ENCODE measurements around the gene ADORA3.
"Not testable (repeated sequence)": the region's sequence is repeated elsewhere in the genome, so short reads cannot be mapped to it uniquely, and the experiment has no call there.

Gene ADORA3

DNA sequence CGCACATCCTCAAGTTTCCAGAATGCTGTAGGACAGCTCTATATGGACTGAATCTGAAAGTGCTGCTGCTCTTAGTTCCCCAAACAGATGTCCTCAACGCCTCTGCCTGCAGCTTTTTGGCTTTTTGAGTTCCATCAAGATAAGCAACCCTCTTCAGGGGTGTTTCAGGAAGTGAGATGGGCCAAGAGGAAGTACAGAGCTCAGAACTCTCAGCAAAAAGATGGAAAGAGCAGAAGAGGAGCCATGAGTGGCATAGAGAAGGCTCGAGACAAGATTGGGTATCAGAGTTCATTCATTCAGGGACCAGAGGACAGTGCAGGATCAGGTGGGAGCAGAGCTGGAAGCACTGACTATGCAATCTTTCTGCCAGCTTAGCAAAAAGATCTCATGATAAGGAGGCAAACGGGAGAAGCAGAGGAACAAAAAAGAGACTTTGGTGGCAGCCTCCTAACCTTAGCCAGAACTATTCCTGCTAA, at the start of gene ADORA3, which contains the start of gene TMIGD3:
Gene ADORA3 (minus strand): TSS at position 49 of the 476 bp plus-strand sequence. CDS start 279 bp downstream, outside the sequence.
Gene TMIGD3 (minus strand): TSS at position 49 of the 476 bp plus-strand sequence. CDS start 279 bp downstream, outside the sequence.
- in situ Hi-C loops (cut with MboI; ENCODE audit: low sequenced_read_pairs), result loop anchor here (25.0 kb wide), 1 partner anchor 109 kb away; the partner anchor contains the start of gene RAP1A

GRCh38 chr1:111553196-111553595, 49.8 kb upstream of the ADORA3 start:
- in situ Hi-C loops (cut with MboI; ENCODE audit: low sequenced_read_pairs), result no loop called here

- in situ Hi-C loops (cut with MboI; ENCODE audit: low sequenced_read_pairs), result no loop called here
Observed at GRCh38 chr1:111552587-111552986, 49.2 kb upstream of the ADORA3 start.

DNA sequence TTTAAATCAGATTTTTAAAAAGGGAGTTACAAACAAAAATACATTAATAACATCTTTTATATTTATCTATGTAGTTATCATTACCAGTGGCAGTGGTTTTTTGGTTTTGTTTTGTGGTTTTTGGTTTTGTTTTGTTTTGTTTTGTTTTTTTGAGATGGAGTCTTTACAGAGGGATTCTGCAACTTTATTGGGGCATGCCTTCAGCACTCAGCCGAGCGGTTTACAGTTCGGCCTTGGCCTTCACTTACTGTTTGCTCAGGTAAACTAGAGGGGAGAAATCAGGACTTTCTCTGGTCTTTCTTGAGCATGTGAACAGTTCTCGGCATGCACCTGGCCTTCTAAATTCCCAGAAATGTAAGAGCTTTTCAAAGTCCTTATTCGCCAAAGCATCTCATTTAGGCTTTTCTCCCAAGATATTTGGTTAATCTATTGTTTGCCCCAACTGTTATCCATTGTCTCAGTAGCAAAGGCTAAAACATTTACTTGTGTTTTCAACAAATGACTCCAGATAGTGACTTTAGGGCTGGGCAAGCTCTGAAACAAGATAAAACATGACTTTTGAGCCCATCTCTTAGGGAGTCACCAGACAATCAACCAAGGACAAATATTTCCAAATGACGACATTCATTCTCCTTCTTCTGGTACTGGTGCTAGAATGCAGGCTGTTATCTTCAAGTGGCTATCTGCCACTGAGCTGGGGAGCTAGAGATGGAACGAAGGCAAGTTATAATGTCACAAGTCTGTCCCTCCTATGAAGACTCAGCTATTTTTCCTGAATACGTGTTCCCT, 48.4 kb upstream of the ADORA3 start:
- in situ Hi-C loops (cut with MboI; ENCODE audit: low sequenced_read_pairs), result no loop called here

DNA sequence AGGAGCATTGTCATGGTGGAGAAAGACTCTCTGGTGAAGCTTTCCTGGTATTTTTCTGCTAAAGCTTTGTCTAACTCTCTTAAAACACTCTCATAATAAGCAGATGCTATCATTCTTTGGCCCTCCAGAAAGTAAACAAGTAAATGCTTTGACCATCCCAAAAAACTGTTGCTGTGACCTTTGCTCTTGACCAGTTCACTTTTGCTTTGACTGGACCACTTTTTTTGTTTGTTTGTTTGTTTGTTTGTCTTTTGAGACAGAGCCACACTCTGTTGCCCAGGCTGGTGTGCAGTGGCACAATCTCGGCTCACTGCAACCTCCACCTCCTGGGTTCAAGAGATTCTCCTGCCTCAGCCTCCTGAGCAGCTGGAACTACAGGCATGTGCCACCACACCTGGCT, 44.4 kb upstream of the ADORA3 start:
- in situ Hi-C loops (cut with MboI; ENCODE audit: low sequenced_read_pairs), result not testable (repeated sequence)

DNA sequence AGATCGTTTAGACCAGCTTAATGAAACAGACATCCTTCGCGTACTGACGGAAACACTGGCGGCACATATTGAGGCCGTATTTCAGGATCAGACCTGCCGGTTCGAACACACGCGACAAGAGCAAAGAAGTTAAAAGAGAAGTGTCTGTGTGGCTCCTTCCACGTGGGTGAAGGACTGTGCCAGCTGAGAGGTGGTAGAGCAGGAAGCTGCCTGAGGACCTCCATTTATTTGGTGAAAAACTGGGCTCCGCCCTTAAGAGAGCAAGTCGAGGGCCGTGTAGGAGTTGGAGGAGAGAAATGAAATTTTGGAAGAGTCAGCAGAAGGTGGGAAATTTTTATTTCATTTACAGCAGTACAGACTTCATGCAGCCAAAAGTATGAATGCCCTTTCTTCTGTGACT, 38.8 kb upstream of the ADORA3 start:
- in situ Hi-C loops (cut with MboI; ENCODE audit: low sequenced_read_pairs), result no loop called here

DNA sequence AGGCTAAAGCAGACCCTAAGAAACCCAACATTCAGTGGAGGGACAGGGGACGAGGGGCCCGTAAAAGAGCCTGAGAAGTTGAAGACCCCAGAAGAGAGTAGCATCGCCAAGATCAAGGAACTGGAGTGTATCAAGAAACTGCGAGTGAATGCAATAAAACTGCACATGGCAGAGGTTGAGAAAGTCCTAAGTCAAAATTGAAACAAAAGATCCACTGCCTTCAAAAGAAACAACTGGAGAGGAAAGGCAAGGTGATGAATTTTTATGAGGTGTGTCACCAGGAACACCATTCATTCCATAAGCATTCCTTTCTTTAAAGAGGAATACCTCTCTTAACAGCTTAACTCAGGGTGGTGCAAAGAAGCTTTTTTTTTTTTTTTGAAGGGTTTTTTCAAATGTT, 38.3 kb upstream of the ADORA3 start:
- in situ Hi-C loops (cut with MboI; ENCODE audit: low sequenced_read_pairs), result no loop called here

- in situ Hi-C loops (cut with MboI; ENCODE audit: low sequenced_read_pairs), result no loop called here
Observed at GRCh38 chr1:111540928-111541327, 37.5 kb upstream of the ADORA3 start.

GRCh38 chr1:111538343-111539025, 35.1 kb upstream of the ADORA3 start:
- in situ Hi-C loops (cut with MboI; ENCODE audit: low sequenced_read_pairs), result no loop called here

- in situ Hi-C loops (cut with MboI; ENCODE audit: low sequenced_read_pairs), result no loop called here
Observed at GRCh38 chr1:111535256-111536191, 32.1 kb upstream of the ADORA3 start.

GRCh38 chr1:111520053-111520452, 16.6 kb upstream of the ADORA3 start:
- in situ Hi-C loops (cut with MboI; ENCODE audit: low sequenced_read_pairs), result loop anchor here (25.0 kb wide), 1 partner anchor 92 kb away; the partner anchor contains the start of gene RAP1A

DNA sequence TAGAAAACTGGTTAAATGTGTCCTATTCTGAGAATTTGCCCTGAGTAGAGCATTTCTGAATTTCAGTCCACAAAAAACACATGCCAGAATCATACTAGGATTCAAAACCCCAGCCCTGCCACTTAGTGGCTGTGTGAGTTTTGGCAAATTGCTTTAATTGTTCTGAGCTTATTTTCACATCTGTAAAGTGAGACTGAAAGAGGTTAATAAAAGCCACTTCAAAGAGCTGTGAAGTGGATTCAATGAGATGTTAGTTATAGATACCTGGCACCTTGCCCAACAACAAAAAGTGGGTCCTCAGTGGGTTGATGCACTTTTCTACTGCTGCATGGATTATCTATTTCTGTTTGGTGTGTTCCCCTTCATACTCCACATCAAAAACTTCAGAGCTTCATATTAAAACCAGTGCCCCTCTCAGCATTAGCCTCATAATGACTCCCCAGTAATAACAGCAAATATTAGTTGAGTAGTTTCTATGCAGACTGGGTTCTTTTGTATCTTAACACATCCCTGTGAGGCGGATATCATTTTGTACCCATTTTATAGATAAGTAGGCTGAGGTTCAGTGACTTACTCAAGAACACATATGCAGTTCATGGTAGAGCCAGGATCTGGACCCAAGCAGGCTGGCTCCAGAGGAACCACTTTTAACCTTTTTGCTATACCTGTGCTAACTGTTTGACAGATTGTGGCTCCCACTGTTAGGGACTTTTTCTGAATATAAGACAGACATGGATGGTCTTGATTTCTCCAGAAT, 14.2 kb upstream of the ADORA3 start:
- in situ Hi-C loops (cut with MboI; ENCODE audit: low sequenced_read_pairs), result loop anchor here (25.0 kb wide), 1 partner anchor 95 kb away; the partner anchor contains the start of gene RAP1A

DNA sequence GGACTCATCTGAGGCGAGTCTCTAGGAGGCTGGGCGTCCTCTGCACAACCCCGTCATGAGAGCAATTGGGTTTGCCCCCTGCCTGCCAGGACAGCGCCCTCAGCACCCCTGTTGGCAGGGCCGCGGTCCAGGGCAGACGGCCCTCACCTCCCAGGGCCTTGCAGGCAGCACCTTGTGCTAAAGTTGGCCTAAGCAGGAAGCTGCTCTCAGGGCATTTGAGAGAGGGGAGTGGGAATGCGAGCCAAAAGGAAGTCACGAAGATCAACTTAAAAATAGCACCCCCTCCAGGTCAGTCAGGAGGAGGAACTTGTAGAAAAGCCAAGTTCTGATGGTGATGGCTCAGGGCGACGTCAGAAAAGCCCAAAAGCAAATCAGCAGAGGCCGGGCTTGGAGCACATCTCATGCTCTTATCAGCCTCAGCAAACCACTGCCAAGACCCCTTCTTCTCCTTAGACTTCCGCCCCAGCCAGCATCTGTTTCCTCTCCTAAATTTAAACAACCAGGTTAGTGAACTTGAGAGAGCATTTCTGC, 12.6 kb upstream of the ADORA3 start:
- in situ Hi-C loops (cut with MboI; ENCODE audit: low sequenced_read_pairs), result loop anchor here (25.0 kb wide), 1 partner anchor 96 kb away; the partner anchor contains the start of gene RAP1A

DNA sequence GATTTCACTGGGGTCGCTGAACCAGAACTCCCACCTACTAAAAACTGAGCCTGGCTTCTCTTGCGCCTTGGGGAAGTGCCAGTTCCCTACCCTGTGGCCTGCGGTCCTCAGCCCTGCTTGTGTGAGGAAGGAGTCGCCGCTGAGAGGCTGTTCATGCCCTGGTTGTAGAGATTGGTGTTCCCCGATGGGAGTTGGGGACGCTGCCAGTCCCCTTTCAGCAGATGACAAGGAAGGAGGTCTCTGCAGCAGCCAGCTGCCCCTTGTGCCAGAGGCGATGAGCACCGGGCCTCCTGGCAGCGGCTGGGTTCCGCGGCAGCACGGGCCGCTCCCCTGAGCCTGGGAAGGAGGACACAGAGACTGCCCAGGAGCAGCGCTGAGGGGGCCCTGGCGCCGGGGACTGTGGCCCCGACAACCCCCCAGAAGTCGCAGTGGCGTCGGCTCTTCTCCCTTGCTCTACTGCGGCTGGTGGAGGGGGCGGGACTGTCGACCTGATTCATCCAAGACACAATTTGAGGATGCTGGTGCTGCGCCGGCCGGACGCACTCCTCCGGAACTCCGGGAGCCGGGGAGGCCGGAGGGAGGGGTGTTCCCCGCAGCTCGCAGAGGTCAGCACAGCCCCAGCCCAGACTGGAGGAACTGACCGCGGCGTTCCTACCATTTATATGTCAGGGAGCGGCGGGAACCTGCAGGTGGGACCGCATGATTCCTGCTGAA, 12.0 kb upstream of the ADORA3 start:
- in situ Hi-C loops (cut with MboI; ENCODE audit: low sequenced_read_pairs), result loop anchor here (25.0 kb wide), 1 partner anchor 97 kb away; the partner anchor contains the start of gene RAP1A

GRCh38 chr1:111513410-111514020, 10.1 kb upstream of the ADORA3 start:
- in situ Hi-C loops (cut with MboI; ENCODE audit: low sequenced_read_pairs), result loop anchor here (25.0 kb wide), 1 partner anchor 99 kb away; the partner anchor contains the start of gene RAP1A

GRCh38 chr1:111512931-111513330, 9.5 kb upstream of the ADORA3 start:
- in situ Hi-C loops (cut with MboI; ENCODE audit: low sequenced_read_pairs), result loop anchor here (25.0 kb wide), 1 partner anchor 99 kb away; the partner anchor contains the start of gene RAP1A

- in situ Hi-C loops (cut with MboI; ENCODE audit: low sequenced_read_pairs), result loop anchor here (25.0 kb wide), 1 partner anchor 100 kb away; the partner anchor contains the start of gene RAP1A
Observed at GRCh38 chr1:111512132-111512889, 8.9 kb upstream of the ADORA3 start.
